HTERT RPE-1 (cell line): Measurements from ENCODE around the gene SH3BGR.

Experiments used
- in situ Hi-C: fragments of 300-500 bp; cut with MboI; formaldehyde crosslinking; loops from 4 replicates; pipeline ENCODE4 v1.14.3; 2020; ENCODE audit warnings: low sequenced_read_pairs

SH3BGR gene

GRCh38 chr21:39454949-39455668 lies 3.3 kb downstream of the SH3BGR start:
- in situ Hi-C loops = no loop called here

GRCh38 chr21:39456665-39457064 lies 4.9 kb downstream of the SH3BGR start:
- in situ Hi-C loops = no loop called here

DNA sequence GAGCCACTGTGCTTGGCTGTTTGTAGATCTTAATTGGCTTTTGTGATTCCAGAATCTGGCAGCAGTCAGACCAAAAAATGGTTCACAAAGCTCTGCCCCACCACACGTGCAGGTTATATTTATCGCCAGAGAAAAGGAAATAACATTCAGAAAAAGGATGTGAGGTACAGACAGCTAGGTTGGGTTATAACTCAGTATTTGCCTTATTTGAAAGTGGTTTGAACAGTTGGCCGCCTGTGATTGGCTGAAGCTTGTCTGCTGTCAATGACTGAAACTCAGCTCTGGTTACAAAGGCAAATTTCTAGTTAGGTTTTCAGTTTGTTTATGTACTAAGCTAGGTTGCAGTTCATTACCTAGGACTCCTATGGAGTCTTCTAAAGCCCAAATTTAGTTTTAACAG lies 9.6 kb downstream of the SH3BGR start:
- in situ Hi-C loops = no loop called here

DNA sequence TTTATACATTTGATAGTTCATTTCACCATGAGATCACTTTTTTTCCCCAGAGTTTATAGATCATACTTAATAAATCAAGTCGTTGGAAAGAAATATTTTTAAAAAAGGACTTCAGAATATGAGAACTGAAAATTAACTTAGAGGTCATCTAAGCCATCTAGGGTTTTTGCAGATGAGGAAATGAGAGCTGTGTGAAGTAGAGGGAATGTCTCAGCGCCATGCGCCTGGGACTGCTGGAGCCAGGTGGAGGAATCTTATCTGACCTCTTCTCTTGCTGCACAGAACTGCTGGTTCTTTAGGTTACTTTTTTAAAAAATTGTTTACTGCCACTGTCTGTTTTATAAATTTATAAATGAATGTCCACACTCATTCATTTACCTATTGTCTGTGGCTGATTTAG lies 11.5 kb downstream of the SH3BGR start:
- in situ Hi-C loops = no loop called here

DNA sequence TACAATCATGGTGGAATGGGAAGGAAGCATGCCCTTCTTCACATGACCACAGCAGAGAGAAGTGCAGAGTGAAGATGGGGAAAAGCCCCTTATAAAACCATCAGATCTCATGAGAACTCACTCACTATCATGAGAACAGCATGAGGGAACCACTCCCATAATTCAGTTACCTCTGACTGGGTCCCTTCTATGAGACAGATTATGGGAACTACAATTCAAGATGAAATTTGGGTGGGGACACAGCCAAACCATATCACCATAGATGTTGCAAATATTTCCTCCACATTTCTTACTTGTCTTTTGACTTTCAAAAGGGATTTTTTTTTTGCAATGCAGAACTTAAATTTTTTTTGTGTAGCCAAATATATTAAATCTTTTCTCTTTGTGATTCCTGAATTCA lies 14.8 kb downstream of the SH3BGR start:
- in situ Hi-C loops = no loop called here

DNA sequence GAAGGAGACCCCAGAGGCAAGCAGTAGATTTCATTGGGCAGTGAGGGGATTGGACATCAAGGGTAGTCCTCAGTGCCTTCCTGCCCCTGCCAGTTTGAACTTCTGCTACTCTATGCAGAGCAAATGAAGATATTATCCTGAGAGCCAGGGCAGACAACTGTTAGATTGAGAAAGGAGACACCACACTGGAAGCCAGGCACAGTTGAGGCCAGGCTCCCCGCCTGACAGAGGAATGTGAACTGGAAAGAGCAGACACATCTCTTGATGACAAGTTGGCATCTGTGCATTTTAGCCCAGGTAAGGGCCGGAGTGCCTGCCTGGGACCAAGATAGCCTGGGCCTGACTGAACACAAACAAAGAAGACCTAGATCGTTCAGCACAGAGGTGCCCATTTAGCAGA lies 16.0 kb downstream of the SH3BGR start:
- in situ Hi-C loops = no loop called here

- in situ Hi-C loops = no loop called here
Measured at GRCh38 chr21:39468559-39468958, 16.8 kb downstream of the SH3BGR start.

DNA sequence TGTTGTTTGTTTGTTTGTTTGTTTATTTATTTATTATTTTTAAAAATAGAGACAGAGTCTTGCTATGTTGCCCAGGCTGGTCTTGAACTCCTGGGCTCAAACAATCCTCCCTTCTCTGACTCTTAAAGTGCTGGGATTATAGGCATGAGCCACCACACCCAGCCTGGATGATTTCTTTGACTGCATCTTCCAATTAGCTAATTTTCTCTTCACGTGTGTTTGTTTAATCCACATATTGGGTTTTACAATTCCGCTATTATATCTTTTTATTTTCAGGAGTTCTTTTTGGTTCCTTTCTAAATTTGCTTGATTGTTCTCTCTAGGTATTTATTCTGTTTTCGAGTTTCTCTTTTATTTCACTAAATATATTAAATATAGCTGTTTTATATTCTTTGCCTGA lies 19.8 kb downstream of the SH3BGR start:
- in situ Hi-C loops = no loop called here

GRCh38 chr21:39472786-39473185 lies 21.0 kb downstream of the SH3BGR start:
- in situ Hi-C loops = no loop called here

DNA sequence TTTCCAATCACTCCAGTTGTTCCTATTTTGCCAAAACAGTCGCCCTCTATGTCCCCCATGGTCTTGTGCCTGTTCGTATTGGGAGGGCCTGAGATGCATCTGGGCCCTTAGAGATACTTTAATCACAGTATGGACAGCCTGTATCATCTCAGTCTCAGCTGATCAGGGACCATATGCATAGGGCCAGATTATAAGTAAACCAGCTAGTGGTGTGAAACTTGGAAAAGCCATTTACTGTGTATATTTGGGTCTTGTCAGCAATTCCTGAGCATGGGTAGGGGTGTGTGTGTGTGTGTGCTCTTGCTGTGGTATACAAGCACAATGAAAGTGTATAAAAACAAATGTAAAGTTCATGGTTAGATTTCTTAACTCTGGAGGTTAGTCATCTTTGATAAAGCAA lies 22.8 kb downstream of the SH3BGR start:
- in situ Hi-C loops = no loop called here

DNA sequence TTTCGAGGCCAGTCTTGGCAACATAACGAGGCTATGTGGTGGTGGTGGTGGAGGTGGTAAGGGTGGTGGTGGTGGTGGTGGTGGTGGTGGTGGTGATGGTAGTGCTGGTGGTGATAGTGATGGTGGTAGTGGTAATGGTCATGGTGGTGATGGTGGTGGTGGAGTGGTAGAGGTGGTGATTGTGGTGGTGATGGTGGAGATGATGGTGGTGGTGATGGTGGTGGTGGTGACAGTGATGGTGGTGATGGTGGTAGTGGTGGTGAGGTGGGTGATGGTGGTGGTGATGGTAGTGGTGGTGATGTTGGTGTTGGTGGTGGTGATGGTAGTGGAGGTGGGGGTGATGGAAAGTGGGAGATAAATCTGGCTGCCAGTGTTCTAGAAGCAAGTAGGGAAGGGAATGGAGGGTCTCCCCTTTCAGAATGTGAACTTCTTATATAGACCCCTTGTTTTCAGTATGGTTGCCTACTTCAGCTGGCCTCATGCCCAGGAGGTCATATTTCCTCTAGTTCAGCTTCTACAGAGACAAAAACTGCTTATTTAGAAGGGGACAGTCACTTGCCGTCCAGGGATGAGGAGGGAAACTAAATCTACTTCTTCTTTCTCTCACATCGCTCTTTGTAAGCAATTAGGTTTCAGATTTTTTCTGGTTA lies 27.5 kb downstream of the SH3BGR start:
- in situ Hi-C loops = no loop called here

- in situ Hi-C loops = no loop called here
Measured at GRCh38 chr21:39479814-39480182, 28.0 kb downstream of the SH3BGR start.

- in situ Hi-C loops = no loop called here
Measured at GRCh38 chr21:39480271-39480670, 28.5 kb downstream of the SH3BGR start.

DNA sequence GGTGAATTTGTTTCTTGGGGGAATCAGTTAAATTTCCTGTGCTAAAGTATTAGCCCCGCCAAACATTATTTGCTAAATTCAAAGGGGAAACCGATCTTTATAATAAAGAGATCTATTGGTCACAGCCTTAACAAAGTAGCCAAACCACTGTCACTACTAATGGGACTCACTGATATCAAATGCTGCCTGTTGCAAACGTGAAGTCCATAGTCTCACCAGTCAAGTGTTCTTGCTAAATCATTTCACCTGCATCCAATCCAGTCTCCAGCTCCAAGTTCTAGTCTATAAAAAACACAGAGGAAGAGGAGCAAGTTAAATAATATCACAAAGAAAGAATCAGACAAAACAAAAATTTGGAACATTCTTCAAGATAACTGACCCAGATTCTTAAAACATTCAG lies 30.1 kb downstream of the SH3BGR start:
- in situ Hi-C loops = no loop called here

DNA sequence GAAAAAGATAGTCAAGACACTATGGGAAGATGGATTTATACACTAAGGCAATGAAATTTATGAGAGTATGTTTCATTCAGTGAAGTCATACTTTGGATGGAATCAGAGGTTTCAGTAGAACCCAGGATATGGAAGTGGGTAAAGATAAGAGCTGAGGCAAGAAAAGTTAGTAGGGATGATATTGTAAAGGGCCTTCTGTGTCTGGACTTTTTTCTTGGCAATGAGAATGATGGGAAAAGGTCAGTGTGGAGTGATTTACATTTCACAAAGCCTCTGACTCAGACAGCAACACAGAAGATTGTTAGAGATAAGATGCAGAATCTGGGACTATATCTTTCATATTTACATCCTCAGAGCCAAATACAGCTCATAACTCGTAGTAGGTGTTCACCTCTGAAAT lies 32.1 kb downstream of the SH3BGR start:
- in situ Hi-C loops = no loop called here

- in situ Hi-C loops = no loop called here
Measured at GRCh38 chr21:39484711-39485276, 33.0 kb downstream of the SH3BGR start.

DNA sequence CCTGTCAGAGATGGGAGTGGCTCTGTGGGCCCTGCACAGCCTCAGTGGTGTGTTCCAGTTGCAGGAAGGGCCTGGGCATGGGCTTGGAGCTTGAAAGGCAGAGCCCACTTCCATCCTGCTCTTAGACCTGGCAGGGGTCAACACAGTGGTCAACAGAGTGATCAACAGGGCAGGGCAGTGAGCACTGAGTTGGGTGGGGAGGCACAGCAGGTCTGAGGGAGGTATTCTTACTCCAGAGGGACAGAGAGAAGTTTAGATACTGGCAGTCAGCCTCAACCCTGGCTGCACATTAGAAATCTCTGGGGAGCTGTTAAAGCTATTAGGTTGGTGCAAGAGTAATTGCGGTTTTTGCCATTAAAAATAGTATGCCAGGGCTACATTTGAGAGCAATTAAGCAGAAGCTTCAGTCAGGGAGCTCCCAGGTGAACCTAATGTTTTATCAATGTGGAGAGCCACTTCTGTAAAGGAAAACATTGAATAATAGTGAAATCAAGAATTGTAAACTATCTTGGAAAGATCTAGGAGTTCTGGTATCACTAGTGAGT lies 37.7 kb downstream of the SH3BGR start:
- in situ Hi-C loops = no loop called here

DNA sequence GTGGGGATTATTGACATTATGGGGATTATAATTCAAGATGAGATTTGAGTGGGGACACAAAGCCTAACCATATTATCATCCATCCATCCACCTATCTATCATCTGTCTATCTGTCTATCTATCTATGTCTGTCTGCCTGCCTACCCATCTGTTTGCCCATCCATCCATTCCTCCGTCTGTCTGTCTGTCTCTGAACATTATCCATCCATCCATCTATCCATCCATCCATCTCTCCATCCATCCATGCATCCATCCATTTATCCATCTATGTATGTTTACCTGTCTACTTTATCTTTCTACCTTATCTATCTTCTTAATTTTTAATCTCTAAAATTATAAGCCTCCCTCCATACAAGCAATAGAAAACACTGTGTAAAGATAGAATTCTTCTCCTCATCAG lies 47.4 kb downstream of the SH3BGR start:
- in situ Hi-C loops = no loop called here

- in situ Hi-C loops = loop anchor here (25.0 kb wide), 1 partner anchor 210 kb away; no protein-coding TSS in a partner anchor
Measured at GRCh38 chr21:39502631-39503030, 50.9 kb downstream of the SH3BGR start.

DNA sequence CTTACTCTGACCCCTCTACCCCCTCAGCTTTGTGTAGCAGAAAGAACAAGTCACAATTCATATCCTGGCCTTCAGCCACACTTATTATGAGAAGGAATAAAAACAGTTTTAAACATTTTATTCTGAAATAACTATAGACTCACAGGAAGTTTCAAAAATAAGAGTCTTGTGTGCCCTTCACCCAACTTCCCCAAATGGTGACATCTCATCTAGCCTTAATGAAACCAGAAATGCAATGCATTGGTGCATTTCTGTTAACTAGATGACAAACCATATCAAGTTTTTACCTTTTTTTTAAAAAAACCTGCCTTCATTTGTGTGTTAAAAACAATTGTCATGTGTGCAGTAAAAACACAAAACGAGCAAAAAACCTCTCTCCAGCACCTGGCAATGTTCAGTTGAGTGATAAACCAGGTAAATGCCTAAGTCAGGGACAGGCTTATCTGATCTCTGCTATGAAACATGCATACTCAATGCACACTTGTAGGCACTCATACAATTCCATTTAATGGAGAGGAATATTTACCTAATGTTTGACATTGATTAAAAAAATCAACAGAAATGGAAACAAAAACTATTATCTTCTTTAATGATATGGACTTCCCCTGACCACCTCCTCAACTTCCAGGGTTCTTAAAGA lies 51.5 kb downstream of the SH3BGR start:
- in situ Hi-C loops = loop anchor here (25.0 kb wide), 1 partner anchor 209 kb away; no protein-coding TSS in a partner anchor

GRCh38 chr21:39504230-39504629 lies 52.5 kb downstream of the SH3BGR start:
- in situ Hi-C loops = loop anchor here (25.0 kb wide), 1 partner anchor 208 kb away; no protein-coding TSS in a partner anchor
